ENCODE measurements around the gene SPON1. TPM values are rescaled to one million over a fixed set of nuclear protein-coding genes. Genes with fewer than 3 reads are reported as not detected.

SPON1 gene
- total and polyA plus RNA-seq, 2 experiments from 2014 or later, result 2.9 to 6.4 TPM

GRCh38 chr11:13947379-13947778 lies 15.1 kb upstream of the SPON1 start:
- H3K79me2 ChIP-seq (replicated peaks; ENCODE audit: insufficient read depth), result no peaks in the 10 kb centered on the region
- no peak overlapping the region for H3K4me2 ChIP-seq
- no peaks in the 10 kb centered on the region for H4K20me1 ChIP-seq (replicated peaks; ENCODE audit: insufficient read depth)
- no peaks in the 10 kb centered on the region for H3K4me1 ChIP-seq (ENCODE audit: insufficient read depth)
- Mint-ChIP-seq H3K9me3 (no peaks in the 10 kb centered on the region), H3K4me3 (no peak overlapping the region), H3K27ac (no peak overlapping the region), H3K27me3 (ENCODE audit: insufficient read depth, low read depth, poor library complexity) (no peaks in the 10 kb centered on the region), H3K36me3 (ENCODE audit: low read depth) (no peaks in the 10 kb centered on the region), H3K4me1 (peaks cover 3% of the 10 kb centered on the region; the same call in 1 of the 3 replicates)
- ATAC-seq (no peak), DNase-seq (ENCODE audit: low spot score) (no peak)
- H3K27me3 ChIP-seq (ENCODE audit: insufficient read depth), result no peaks in the 10 kb centered on the region
- H3F3A ChIP-seq (replicated peaks; ENCODE audit: low read depth), result no peaks in the 10 kb centered on the region
- no peak overlapping the region for H3K27ac ChIP-seq (ENCODE audit: low read depth)
- H3K36me3 ChIP-seq (ENCODE audit: insufficient read depth), result no peaks in the 10 kb centered on the region
- H3K9me2 ChIP-seq (ENCODE audit: insufficient read depth), result no peaks in the 10 kb centered on the region
- H3K4me3 ChIP-seq, result no peak overlapping the region
- TF ChIP-seq JUNB (IDR thresholded peaks at IDR 0.05; ENCODE audit: unreplicated experiment), result no peak
- TF ChIP-seq ETS1 (IDR thresholded peaks at IDR 0.05), result no peak
- TF ChIP-seq CTCF (conservative IDR thresholded peaks at IDR 0.05; ENCODE audit: low read depth in 2 of 2), result no peak
- TF ChIP-seq ZNF114 (CRISPR knock-in tag; IDR thresholded peaks at IDR 0.05), result no peak
- TF ChIP-seq REST (IDR thresholded peaks at IDR 0.05; ENCODE audit: unreplicated experiment), result no peak
- no peak for TF ChIP-seq EZH2phosphoT487 (IDR thresholded peaks at IDR 0.05; ENCODE audit: unreplicated experiment)
- no peak for TF ChIP-seq POLR2AphosphoS5 (IDR thresholded peaks at IDR 0.05; ENCODE audit: low read depth)
- no peak for TF ChIP-seq EZH2 (IDR thresholded peaks at IDR 0.05; ENCODE audit: low read depth, unreplicated experiment)
- TF ChIP-seq NANOG (IDR thresholded peaks at IDR 0.05; ENCODE audit: borderline replicate concordance), result no peak
- no peak for TF ChIP-seq STAT1 (IDR thresholded peaks at IDR 0.05; ENCODE audit: unreplicated experiment)
- TF ChIP-seq CREB1 (CRISPR knock-in tag; IDR thresholded peaks at IDR 0.05; ENCODE audit: low read depth), result no peak
- TF ChIP-seq ZNF331 (CRISPR knock-in tag; IDR thresholded peaks at IDR 0.05; ENCODE audit: low read depth), result no peak
- no peak for TF ChIP-seq ZNF462 (CRISPR knock-in tag; IDR thresholded peaks at IDR 0.05)
- H2AFZ ChIP-seq, result no peak overlapping the region
